Transverse colon (tissue), 3 donors: ENCODE results near the gene WDR91.

Experiments used
- CTCF ChIP-seq, 5 experiments: fragments of 200-600 bp in 3 of 5; fragments of 450-650 bp in 2 of 5; sonication (generic) in 3 of 5; IDR thresholded peaks; 1 replicate in 2 of 5; 2 replicates in 3 of 5; pipeline ENCODE4 v1.5.1; 2016 to 2017; ENCODE audit warnings: antibody characterized with exemption in 5 of 5, inconsistent platforms in 3 of 5, mild to moderate bottlenecking in 2 of 5, moderate library complexity in 1 of 5
- POLR2A ChIP-seq: fragments of 450-650 bp; IDR thresholded peaks from one replicate; pipeline ENCODE4 v1.6.1; 2016; ENCODE audit warnings: antibody characterized with exemption, mild to moderate bottlenecking, moderate library complexity

GRCh38 chr7:135231686-135232085, 20.4 kb upstream of the WDR91 start:
- TF ChIP-seq CTCF (IDR thresholded peaks at IDR 0.05): no peak
- no peak for TF ChIP-seq POLR2A
